Measurements from ENCODE around the gene KPNA1.

KPNA1 gene

GRCh38 chr3:122488262-122488973 is 26.3 kb downstream of the KPNA1 start:
- Histone ChIP-seq H3K4me1 (ENCODE audit: control insufficient read depth in 1 of 2, insufficient read depth in 2 of 2, low read length in 2 of 2) (no peaks in the 10 kb centered on the region), H3K9me3 (ENCODE audit: control insufficient read depth in 1 of 2, low read length in 2 of 2) (no peaks in the 10 kb centered on the region), H3K36me3 (ENCODE audit: control insufficient read depth in 1 of 2, insufficient read depth in 2 of 2, low read length in 2 of 2) (peaks cover 3 to 12% of the 10 kb centered on the region in 2 donors), H3K27ac (ENCODE audit: low read depth, low read length) (no peak overlapping the region), H3K4me3 (ENCODE audit: low read depth in 1 of 2, low read length in 2 of 2) (no peak overlapping the region), H3K9ac (ENCODE audit: low read depth in 1 of 2, low read length in 2 of 2) (no peak overlapping the region), H3K27me3 (ENCODE audit: control insufficient read depth in 1 of 2, insufficient read depth in 2 of 2, low read length in 2 of 2) (no peaks in the 10 kb centered on the region)

- H3K9me3 ChIP-seq (ENCODE audit: control insufficient read depth in 1 of 2, low read length in 2 of 2), result no peaks in the 10 kb centered on the region
- no peak overlapping the region for H3K27ac ChIP-seq (ENCODE audit: low read depth, low read length)
- H3K9ac ChIP-seq (ENCODE audit: low read depth in 1 of 2, low read length in 2 of 2), result no peak overlapping the region
- no peak overlapping the region for H3K4me3 ChIP-seq (ENCODE audit: low read depth in 1 of 2, low read length in 2 of 2)
- no peaks in the 10 kb centered on the region for H3K4me1 ChIP-seq (ENCODE audit: control insufficient read depth in 1 of 2, insufficient read depth in 2 of 2, low read length in 2 of 2)
- peaks cover 0 to 8% of the 10 kb centered on the region in 2 donors for H3K36me3 ChIP-seq (ENCODE audit: control insufficient read depth in 1 of 2, insufficient read depth in 2 of 2, low read length in 2 of 2)
- no peaks in the 10 kb centered on the region for H3K27me3 ChIP-seq (ENCODE audit: control insufficient read depth in 1 of 2, insufficient read depth in 2 of 2, low read length in 2 of 2)
These were observed 29.8 kb downstream of the KPNA1 start for GRCh38 chr3:122484985-122485384.

GRCh38 chr3:122481390-122481789 is 33.3 kb downstream of the KPNA1 start:
- no peak overlapping the region for H3K27ac ChIP-seq (ENCODE audit: low read depth, low read length)
- no peaks in the 10 kb centered on the region for H3K27me3 ChIP-seq (ENCODE audit: control insufficient read depth in 1 of 2, insufficient read depth in 2 of 2, low read length in 2 of 2)
- H3K36me3 ChIP-seq (ENCODE audit: control insufficient read depth in 1 of 2, insufficient read depth in 2 of 2, low read length in 2 of 2), result peaks cover 0 to 5% of the 10 kb centered on the region in 2 donors
- no peaks in the 10 kb centered on the region for H3K9me3 ChIP-seq (ENCODE audit: control insufficient read depth in 1 of 2, low read length in 2 of 2)
- H3K4me1 ChIP-seq (ENCODE audit: control insufficient read depth in 1 of 2, insufficient read depth in 2 of 2, low read length in 2 of 2), result no peaks in the 10 kb centered on the region
- no peak overlapping the region for H3K4me3 ChIP-seq (ENCODE audit: low read depth in 1 of 2, low read length in 2 of 2)
- H3K9ac ChIP-seq (ENCODE audit: low read depth in 1 of 2, low read length in 2 of 2), result no peak overlapping the region

GRCh38 chr3:122476532-122476931 is 38.2 kb downstream of the KPNA1 start:
- Histone ChIP-seq H3K27ac (ENCODE audit: low read depth, low read length) (no peak overlapping the region), H3K9ac (ENCODE audit: low read depth in 1 of 2, low read length in 2 of 2) (no peak overlapping the region), H3K9me3 (ENCODE audit: control insufficient read depth in 1 of 2, low read length in 2 of 2) (no peaks in the 10 kb centered on the region), H3K4me3 (ENCODE audit: low read depth in 1 of 2, low read length in 2 of 2) (no peak overlapping the region), H3K27me3 (ENCODE audit: control insufficient read depth in 1 of 2, insufficient read depth in 2 of 2, low read length in 2 of 2) (no peaks in the 10 kb centered on the region), H3K4me1 (ENCODE audit: control insufficient read depth in 1 of 2, insufficient read depth in 2 of 2, low read length in 2 of 2) (no peaks in the 10 kb centered on the region), H3K36me3 (ENCODE audit: control insufficient read depth in 1 of 2, insufficient read depth in 2 of 2, low read length in 2 of 2) (no peaks in the 10 kb centered on the region)

- no peaks in the 10 kb centered on the region for H3K4me1 ChIP-seq (ENCODE audit: control insufficient read depth in 1 of 2, insufficient read depth in 2 of 2, low read length in 2 of 2)
- H3K9me3 ChIP-seq (ENCODE audit: control insufficient read depth in 1 of 2, low read length in 2 of 2), result no peaks in the 10 kb centered on the region
- H3K9ac ChIP-seq (ENCODE audit: low read depth in 1 of 2, low read length in 2 of 2), result no peak overlapping the region
- H3K4me3 ChIP-seq (ENCODE audit: low read depth in 1 of 2, low read length in 2 of 2), result no peak overlapping the region
- no peaks in the 10 kb centered on the region for H3K27me3 ChIP-seq (ENCODE audit: control insufficient read depth in 1 of 2, insufficient read depth in 2 of 2, low read length in 2 of 2)
- no peak overlapping the region for H3K27ac ChIP-seq (ENCODE audit: low read depth, low read length)
- H3K36me3 ChIP-seq (ENCODE audit: control insufficient read depth in 1 of 2, insufficient read depth in 2 of 2, low read length in 2 of 2), result no peaks in the 10 kb centered on the region
These were observed 39.4 kb downstream of the KPNA1 start for GRCh38 chr3:122475316-122475715.

- Histone ChIP-seq H3K27ac (ENCODE audit: low read depth, low read length) (no peak overlapping the region), H3K36me3 (ENCODE audit: control insufficient read depth in 1 of 2, insufficient read depth in 2 of 2, low read length in 2 of 2) (peaks cover 0 to 14% of the 10 kb centered on the region in 2 donors), H3K4me1 (ENCODE audit: control insufficient read depth in 1 of 2, insufficient read depth in 2 of 2, low read length in 2 of 2) (no peaks in the 10 kb centered on the region)
These were observed 45.1 kb downstream of the KPNA1 start for GRCh38 chr3:122469659-122470058.

GRCh38 chr3:122468896-122469533 is 45.7 kb downstream of the KPNA1 start:
- H3K27ac ChIP-seq (ENCODE audit: low read depth, low read length), result no peak overlapping the region
- no peak overlapping the region for H3K4me3 ChIP-seq (ENCODE audit: low read depth in 1 of 2, low read length in 2 of 2)
- peaks cover 0 to 14% of the 10 kb centered on the region in 2 donors for H3K36me3 ChIP-seq (ENCODE audit: control insufficient read depth in 1 of 2, insufficient read depth in 2 of 2, low read length in 2 of 2)
- no peaks in the 10 kb centered on the region for H3K27me3 ChIP-seq (ENCODE audit: control insufficient read depth in 1 of 2, insufficient read depth in 2 of 2, low read length in 2 of 2)
- H3K9me3 ChIP-seq (ENCODE audit: control insufficient read depth in 1 of 2, low read length in 2 of 2), result no peaks in the 10 kb centered on the region
- no peak overlapping the region for H3K9ac ChIP-seq (ENCODE audit: low read depth in 1 of 2, low read length in 2 of 2)
- no peaks in the 10 kb centered on the region for H3K4me1 ChIP-seq (ENCODE audit: control insufficient read depth in 1 of 2, insufficient read depth in 2 of 2, low read length in 2 of 2)

More at GRCh38 chr3:122469659-122470058, 45.1 kb downstream of the KPNA1 start:
- Histone ChIP-seq H3K27me3 (ENCODE audit: control insufficient read depth in 1 of 2, insufficient read depth in 2 of 2, low read length in 2 of 2) (no peaks in the 10 kb centered on the region), H3K9me3 (ENCODE audit: control insufficient read depth in 1 of 2, low read length in 2 of 2) (no peaks in the 10 kb centered on the region), H3K4me3 (ENCODE audit: low read depth in 1 of 2, low read length in 2 of 2) (no peak overlapping the region), H3K9ac (ENCODE audit: low read depth in 1 of 2, low read length in 2 of 2) (no peak overlapping the region)

GRCh38 chr3:122466701-122467240 is 48.0 kb downstream of the KPNA1 start:
- Histone ChIP-seq H3K9ac (ENCODE audit: low read depth in 1 of 2, low read length in 2 of 2) (no peak overlapping the region), H3K27me3 (ENCODE audit: control insufficient read depth in 1 of 2, insufficient read depth in 2 of 2, low read length in 2 of 2) (no peaks in the 10 kb centered on the region), H3K4me1 (ENCODE audit: control insufficient read depth in 1 of 2, insufficient read depth in 2 of 2, low read length in 2 of 2) (no peaks in the 10 kb centered on the region), H3K27ac (ENCODE audit: low read depth, low read length) (no peak overlapping the region), H3K9me3 (ENCODE audit: control insufficient read depth in 1 of 2, low read length in 2 of 2) (no peaks in the 10 kb centered on the region), H3K4me3 (ENCODE audit: low read depth in 1 of 2, low read length in 2 of 2) (no peak overlapping the region), H3K36me3 (ENCODE audit: control insufficient read depth in 1 of 2, insufficient read depth in 2 of 2, low read length in 2 of 2) (peaks cover 0 to 21% of the 10 kb centered on the region in 2 donors)

GRCh38 chr3:122464659-122465058 is 50.1 kb downstream of the KPNA1 start:
- Histone ChIP-seq H3K4me3 (ENCODE audit: low read depth in 1 of 2, low read length in 2 of 2) (no peak overlapping the region), H3K9ac (ENCODE audit: low read depth in 1 of 2, low read length in 2 of 2) (no peak overlapping the region), H3K9me3 (ENCODE audit: control insufficient read depth in 1 of 2, low read length in 2 of 2) (no peaks in the 10 kb centered on the region), H3K27ac (ENCODE audit: low read depth, low read length) (no peak overlapping the region), H3K4me1 (ENCODE audit: control insufficient read depth in 1 of 2, insufficient read depth in 2 of 2, low read length in 2 of 2) (no peaks in the 10 kb centered on the region), H3K36me3 (ENCODE audit: control insufficient read depth in 1 of 2, insufficient read depth in 2 of 2, low read length in 2 of 2) (peaks cover 3 to 25% of the 10 kb centered on the region in 2 donors), H3K27me3 (ENCODE audit: control insufficient read depth in 1 of 2, insufficient read depth in 2 of 2, low read length in 2 of 2) (no peaks in the 10 kb centered on the region)

- Histone ChIP-seq H3K36me3 (ENCODE audit: control insufficient read depth in 1 of 2, insufficient read depth in 2 of 2, low read length in 2 of 2) (peaks cover 15 to 45% of the 10 kb centered on the region in 2 donors), H3K27ac (ENCODE audit: low read depth, low read length) (no peak overlapping the region), H3K27me3 (ENCODE audit: control insufficient read depth in 1 of 2, insufficient read depth in 2 of 2, low read length in 2 of 2) (no peaks in the 10 kb centered on the region), H3K4me3 (ENCODE audit: low read depth in 1 of 2, low read length in 2 of 2) (no peak overlapping the region), H3K4me1 (ENCODE audit: control insufficient read depth in 1 of 2, insufficient read depth in 2 of 2, low read length in 2 of 2) (no peaks in the 10 kb centered on the region), H3K9ac (ENCODE audit: low read depth in 1 of 2, low read length in 2 of 2) (no peak overlapping the region), H3K9me3 (ENCODE audit: control insufficient read depth in 1 of 2, low read length in 2 of 2) (no peaks in the 10 kb centered on the region)
These were observed 52.3 kb downstream of the KPNA1 start for GRCh38 chr3:122462406-122462805.

Measured in duodenal mucosa (tissue), 2 donors.